BLaER1 (cell line): ENCODE measurements around the gene SLAIN2.
A peak's percentile ranks its signal among the peaks of the same experiment; 100 is the strongest.
"Not testable (repeated sequence)": the region's sequence is repeated elsewhere in the genome, so short reads cannot be mapped to it uniquely, and the experiment has no call there.

Source experiments
- H3K27ac ChIP-seq: shearing (Covaris generic); formaldehyde crosslinking; 2 replicates; pipeline ENCODE4 v1.8.1; 2022
- H3K27me3 ChIP-seq: shearing (Covaris generic); formaldehyde crosslinking; 2 replicates; pipeline ENCODE4 v1.8.1; 2022
- H3K36me3 ChIP-seq: shearing (Covaris generic); formaldehyde crosslinking; 2 replicates; pipeline ENCODE4 v1.8.1; 2022
- H3K4me1 ChIP-seq: shearing (Covaris generic); formaldehyde crosslinking; 2 replicates; pipeline ENCODE4 v1.8.1; 2022
- H3K4me2 ChIP-seq: shearing (Covaris generic); formaldehyde crosslinking; 2 replicates; pipeline ENCODE4 v1.8.1; 2022
- H3K4me3 ChIP-seq: shearing (Covaris generic); formaldehyde crosslinking; 2 replicates; pipeline ENCODE4 v1.8.1; 2022
- H3K9ac ChIP-seq: shearing (Covaris generic); formaldehyde crosslinking; 2 replicates; pipeline ENCODE4 v1.8.1; 2022
- H3K9me3 ChIP-seq: shearing (Covaris generic); formaldehyde crosslinking; 2 replicates; pipeline ENCODE4 v1.8.1; 2022
- H4K20me1 ChIP-seq: shearing (Covaris generic); formaldehyde crosslinking; 2 replicates; pipeline ENCODE4 v1.8.1; 2022
- Cebpa-rat ChIP-seq: shearing (Covaris generic); IDR thresholded peaks from 2 replicates; pipeline ENCODE4 v1.8.1; 2022

The SLAIN2 gene

GRCh38 chr4:48340965-48341775 is at the start of gene SLAIN2:
SLAIN2 (plus strand) TSS chr4:48341529; CDS start chr4:48341740, 211 bp downstream.
- no peaks in the 10 kb centered on the region for H3K36me3 ChIP-seq
- H3K9me3 ChIP-seq = no peaks in the 10 kb centered on the region
- no peak for TF ChIP-seq Cebpa-rat
- peak within 1 kb of the TSS; percentile 92 for H3K9ac ChIP-seq
- H3K4me2 ChIP-seq = peak within 1 kb of the TSS; percentile 90
- H3K27ac ChIP-seq = peak within 1 kb of the TSS; percentile 91
- peaks cover 36% of the 10 kb centered on the region for H3K4me1 ChIP-seq
- H3K4me3 ChIP-seq = peak within 1 kb of the TSS; percentile 89
- no peaks in the 10 kb centered on the region for H3K27me3 ChIP-seq
- H4K20me1 ChIP-seq = peaks cover 44% of the 10 kb centered on the region

GRCh38 chr4:48292218-48292790 is 49.0 kb upstream of the SLAIN2 start:
- not testable (repeated sequence) for H3K27me3 ChIP-seq, H3K4me2 ChIP-seq, H3K4me1 ChIP-seq, H3K9ac ChIP-seq, H3K4me3 ChIP-seq, H4K20me1 ChIP-seq, H3K27ac ChIP-seq
- Histone ChIP-seq H3K36me3 (peaks cover 15% of the 10 kb centered on the region; the same call in 1 of the 2 replicates), H3K9me3 (peaks cover 21% of the 10 kb centered on the region)

GRCh38 chr4:48295116-48295515 is 46.2 kb upstream of the SLAIN2 start:
- no peak overlapping the region for H3K27ac ChIP-seq
- H3K4me1 ChIP-seq = no peaks in the 10 kb centered on the region
- TF ChIP-seq Cebpa-rat = no peak
- H3K27me3 ChIP-seq = no peaks in the 10 kb centered on the region
- H3K9ac ChIP-seq = no peak overlapping the region
- no peak overlapping the region for H3K4me3 ChIP-seq
- H3K9me3 ChIP-seq = peaks cover 21% of the 10 kb centered on the region
- peaks cover 15% of the 10 kb centered on the region; the same call in 1 of the 2 replicates for H3K36me3 ChIP-seq
- no peak overlapping the region for H3K4me2 ChIP-seq
- H4K20me1 ChIP-seq = no peaks in the 10 kb centered on the region

- Histone ChIP-seq H3K27me3 (no peaks in the 10 kb centered on the region), H3K4me3 (no peak overlapping the region), H3K4me2 (no peak overlapping the region), H3K9ac (no peak overlapping the region), H3K9me3 (peaks cover 16% of the 10 kb centered on the region), H3K36me3 (peaks cover 11% of the 10 kb centered on the region; the same call in 1 of the 2 replicates), H3K27ac (no peak overlapping the region), H4K20me1 (no peaks in the 10 kb centered on the region), H3K4me1 (no peaks in the 10 kb centered on the region)
- TF ChIP-seq Cebpa-rat = no peak
Measured at GRCh38 chr4:48296365-48296764, 45.0 kb upstream of the SLAIN2 start.

- H3K36me3 ChIP-seq = 0 out of 2 replicates have a peak, but pooled peaks cover 1% of the 10 kb centered on the region
- H3K27ac ChIP-seq = no peak overlapping the region
- H4K20me1 ChIP-seq = no peaks in the 10 kb centered on the region
- no peaks in the 10 kb centered on the region for H3K27me3 ChIP-seq
- no peaks in the 10 kb centered on the region for H3K4me1 ChIP-seq
- no peak overlapping the region for H3K9ac ChIP-seq
- H3K9me3 ChIP-seq = peaks cover 6% of the 10 kb centered on the region
- TF ChIP-seq Cebpa-rat = no peak
- no peak overlapping the region for H3K4me2 ChIP-seq
- no peak overlapping the region for H3K4me3 ChIP-seq
Measured at GRCh38 chr4:48297256-48297846, 44.0 kb upstream of the SLAIN2 start.

GRCh38 chr4:48299560-48299959 is 41.8 kb upstream of the SLAIN2 start:
- Histone ChIP-seq H3K4me3 (no peak overlapping the region), H3K4me2 (no peak overlapping the region), H3K9me3 (no peaks in the 10 kb centered on the region), H3K27me3 (no peaks in the 10 kb centered on the region), H3K9ac (no peak overlapping the region), H4K20me1 (no peaks in the 10 kb centered on the region), H3K36me3 (no peaks in the 10 kb centered on the region), H3K27ac (no peak overlapping the region), H3K4me1 (no peaks in the 10 kb centered on the region)
- no peak for TF ChIP-seq Cebpa-rat

GRCh38 chr4:48300004-48300403 is 41.3 kb upstream of the SLAIN2 start:
- no peak overlapping the region for H3K4me3 ChIP-seq
- H3K4me2 ChIP-seq = no peak overlapping the region
- no peaks in the 10 kb centered on the region for H4K20me1 ChIP-seq
- H3K27me3 ChIP-seq = no peaks in the 10 kb centered on the region
- H3K9ac ChIP-seq = no peak overlapping the region
- H3K4me1 ChIP-seq = no peaks in the 10 kb centered on the region
- TF ChIP-seq Cebpa-rat = no peak
- no peak overlapping the region for H3K27ac ChIP-seq
- no peaks in the 10 kb centered on the region for H3K36me3 ChIP-seq
- no peaks in the 10 kb centered on the region for H3K9me3 ChIP-seq

- no peaks in the 10 kb centered on the region for H3K4me1 ChIP-seq
- H3K27ac ChIP-seq = no peak overlapping the region
- no peak overlapping the region for H3K4me3 ChIP-seq
- no peaks in the 10 kb centered on the region for H4K20me1 ChIP-seq
- H3K9ac ChIP-seq = no peak overlapping the region
- H3K9me3 ChIP-seq = no peaks in the 10 kb centered on the region
- no peaks in the 10 kb centered on the region for H3K36me3 ChIP-seq
- no peaks in the 10 kb centered on the region for H3K27me3 ChIP-seq
- H3K4me2 ChIP-seq = no peak overlapping the region
- no peak for TF ChIP-seq Cebpa-rat
Measured at GRCh38 chr4:48305508-48305907, 35.8 kb upstream of the SLAIN2 start.

GRCh38 chr4:48307528-48307927 is 33.8 kb upstream of the SLAIN2 start:
- Histone ChIP-seq H3K27ac (no peak overlapping the region), H4K20me1 (no peaks in the 10 kb centered on the region), H3K9me3 (no peaks in the 10 kb centered on the region), H3K4me2 (no peak overlapping the region), H3K36me3 (no peaks in the 10 kb centered on the region), H3K4me1 (no peaks in the 10 kb centered on the region), H3K9ac (no peak overlapping the region), H3K27me3 (no peaks in the 10 kb centered on the region), H3K4me3 (no peak overlapping the region)
- TF ChIP-seq Cebpa-rat = no peak

GRCh38 chr4:48308901-48309300 is 32.4 kb upstream of the SLAIN2 start:
- H3K27ac ChIP-seq = no peak overlapping the region
- no peaks in the 10 kb centered on the region for H3K36me3 ChIP-seq
- no peak overlapping the region for H3K4me2 ChIP-seq
- H3K9ac ChIP-seq = no peak overlapping the region
- no peak for TF ChIP-seq Cebpa-rat
- H3K9me3 ChIP-seq = no peaks in the 10 kb centered on the region
- H3K4me3 ChIP-seq = no peak overlapping the region
- H4K20me1 ChIP-seq = no peaks in the 10 kb centered on the region
- H3K4me1 ChIP-seq = no peaks in the 10 kb centered on the region
- H3K27me3 ChIP-seq = no peaks in the 10 kb centered on the region
